PC-3 (cell line): ENCODE data around the gene FCF1.

Experiments used
- CTCF ChIP-seq: fragments of 300-600 bp; sonication (generic); conservative IDR thresholded peaks from 2 replicates; pipeline ENCODE4 v1.5.1; 2017; ENCODE audit warnings: antibody characterized with exemption, low read depth, mild to moderate bottlenecking, low read length
- EZH2 ChIP-seq: fragments of 300-600 bp; sonication (generic); IDR thresholded peaks from one replicate; pipeline ENCODE4 v1.6.1; 2017; ENCODE audit warnings: antibody characterized with exemption, mild to moderate bottlenecking, low read length; ENCODE audit not compliant: unreplicated experiment
- EZH2phosphoT487 ChIP-seq: fragments of 300-600 bp; sonication (generic); IDR thresholded peaks from 2 replicates; pipeline ENCODE4 v1.6.1; 2018; ENCODE audit warnings: mild to moderate bottlenecking, antibody characterized with exemption, low read length, borderline replicate concordance

DNA sequence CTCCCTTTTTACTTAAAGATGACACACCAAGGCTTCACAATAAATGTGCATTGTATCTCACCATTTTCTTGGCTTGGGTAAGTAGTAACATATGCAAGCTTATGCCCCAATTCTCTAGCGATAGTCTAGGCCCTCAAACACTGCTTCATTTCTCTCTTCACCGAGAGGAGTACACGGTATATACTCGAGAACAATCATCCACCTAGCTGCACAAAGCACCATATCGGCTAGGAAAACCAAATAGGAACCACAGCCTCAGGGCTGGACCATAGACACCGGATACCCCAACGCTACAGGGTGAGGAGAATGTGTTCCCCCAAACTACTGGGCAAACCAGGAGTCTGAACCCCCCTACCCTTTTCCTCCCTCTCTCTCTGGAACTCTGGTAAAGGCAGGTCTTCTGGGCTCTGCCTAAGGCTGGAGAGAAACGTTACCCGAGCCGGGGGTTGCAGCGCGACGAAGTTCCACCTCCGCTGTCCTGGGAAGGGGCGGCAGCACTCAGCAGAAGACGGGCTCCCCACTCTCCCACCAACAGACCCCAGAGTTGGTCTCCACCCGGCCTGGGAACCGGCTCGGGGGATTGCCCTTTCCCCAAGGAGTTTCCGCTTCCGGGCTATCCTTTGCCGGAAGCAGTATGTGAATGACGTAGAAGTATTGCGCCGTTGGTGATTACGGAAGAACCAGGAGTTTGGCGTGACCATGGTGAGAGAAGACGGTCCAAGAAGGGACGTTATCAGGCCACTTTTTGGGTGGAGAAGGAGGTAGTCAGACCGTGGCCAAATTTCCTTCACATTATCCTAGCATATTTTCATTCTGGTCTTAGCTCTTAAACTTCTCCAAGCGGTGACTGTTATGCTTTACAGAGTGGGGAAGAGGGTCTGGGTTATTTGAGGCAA is at the start of gene FCF1, which contains the start of gene AREL1:
- TF ChIP-seq EZH2 (no peak), CTCF (no peak), EZH2phosphoT487 (no peak)
